ENCODE data around the gene BOLL.

DNA sequence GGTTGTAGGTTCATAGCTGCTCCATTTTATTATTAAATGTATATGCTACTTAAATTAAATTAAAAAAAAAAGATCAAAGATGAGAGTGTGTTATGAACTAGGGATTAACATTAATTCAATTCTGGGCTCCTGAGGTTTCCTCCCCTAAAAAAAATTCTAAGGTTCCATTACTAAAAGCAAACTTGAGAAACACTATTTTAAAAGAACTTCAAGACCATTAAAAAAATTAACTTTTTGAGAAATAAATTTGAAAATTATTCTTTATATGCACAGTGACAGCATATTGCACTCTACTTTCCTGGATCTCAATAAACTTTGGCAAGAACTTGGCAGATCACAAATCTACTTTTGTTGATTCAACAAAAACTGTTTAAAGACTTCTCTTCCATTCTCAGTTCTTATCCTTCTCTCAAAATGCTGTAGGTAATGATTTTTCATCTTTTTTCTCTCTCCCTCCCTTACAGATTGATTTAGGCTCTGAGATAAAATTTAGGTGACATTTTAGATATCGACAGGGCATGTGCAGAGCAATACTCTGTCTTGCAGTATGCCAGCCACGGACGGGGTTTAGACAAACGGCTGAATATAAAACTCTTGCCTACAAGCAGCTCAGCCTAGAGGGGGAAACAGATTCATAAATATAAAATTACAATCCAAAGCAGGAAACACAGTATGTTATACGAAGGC lies 80.5 kb downstream of the BOLL start:
- TF ChIP-seq REST (IDR thresholded peaks at IDR 0.05; ENCODE audit: insufficient read depth in 1 of 2, low read depth in 2 of 2, low read length in 1 of 2) (no peak), CTCF (IDR thresholded peaks at IDR 0.05) (no peak), POLR2AphosphoS5 (IDR thresholded peaks at IDR 0.05; ENCODE audit: low read depth, low read length) (no peak), SIN3A (IDR thresholded peaks at IDR 0.05; ENCODE audit: borderline replicate concordance, insufficient read depth, low read depth, low read length) (no peak)
